Peyer's patch (tissue), 4 donors: ENCODE data around the gene HS3ST5.

Experiments
- POLR2A ChIP-seq, 2 donors: fragments of 450-650 bp; IDR thresholded peaks; one replicate each; pipeline ENCODE4 v1.5.1; 2017; ENCODE audit warnings: antibody characterized with exemption in 2 of 2, mild to moderate bottlenecking in 2 of 2, moderate library complexity in 2 of 2
- TF ChIP-seq, protein P1 (sequence below), 6 experiments: fragments of 450-650 bp in 4 of 6; fragments of 200-600 bp in 2 of 6; sonication (generic) in 1 of 6; IDR thresholded peaks; one replicate each; pipeline ENCODE4 v1.5.1; 2017 to 2019; ENCODE audit warnings: antibody characterized with exemption in 6 of 6, mild to moderate bottlenecking in 3 of 6, moderate library complexity in 1 of 6

DNA sequence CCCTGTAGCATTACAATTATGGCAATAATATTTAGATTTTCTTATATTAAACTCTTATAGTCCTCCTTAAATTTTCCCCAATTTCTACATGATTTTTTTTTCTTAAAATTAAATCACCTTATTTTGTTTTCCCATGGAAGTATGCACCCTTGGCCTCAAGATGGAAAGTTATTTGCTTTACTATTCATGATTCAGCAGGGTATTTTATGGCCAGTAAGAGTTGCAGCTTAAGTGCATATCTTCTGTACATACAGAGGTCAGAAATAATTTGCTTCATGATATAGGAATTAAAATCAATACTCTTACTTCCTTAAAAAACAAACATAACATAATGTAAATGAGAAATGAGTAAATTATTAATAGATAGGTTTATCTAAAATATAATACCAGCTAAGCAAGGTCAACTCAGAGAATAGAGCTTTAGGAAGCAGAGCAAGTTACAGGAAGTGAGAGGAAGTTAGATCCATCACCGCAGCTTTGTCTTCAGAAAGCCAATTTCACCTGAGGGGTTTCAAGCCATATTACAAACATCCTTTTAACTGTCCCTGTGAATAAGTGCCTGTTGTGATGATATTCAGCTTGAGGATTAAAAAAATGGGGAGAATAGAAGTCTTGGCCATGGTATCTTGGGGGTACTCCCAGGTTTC is 24.6 kb upstream of the HS3ST5 start:
- TF ChIP-seq, protein P1, sequence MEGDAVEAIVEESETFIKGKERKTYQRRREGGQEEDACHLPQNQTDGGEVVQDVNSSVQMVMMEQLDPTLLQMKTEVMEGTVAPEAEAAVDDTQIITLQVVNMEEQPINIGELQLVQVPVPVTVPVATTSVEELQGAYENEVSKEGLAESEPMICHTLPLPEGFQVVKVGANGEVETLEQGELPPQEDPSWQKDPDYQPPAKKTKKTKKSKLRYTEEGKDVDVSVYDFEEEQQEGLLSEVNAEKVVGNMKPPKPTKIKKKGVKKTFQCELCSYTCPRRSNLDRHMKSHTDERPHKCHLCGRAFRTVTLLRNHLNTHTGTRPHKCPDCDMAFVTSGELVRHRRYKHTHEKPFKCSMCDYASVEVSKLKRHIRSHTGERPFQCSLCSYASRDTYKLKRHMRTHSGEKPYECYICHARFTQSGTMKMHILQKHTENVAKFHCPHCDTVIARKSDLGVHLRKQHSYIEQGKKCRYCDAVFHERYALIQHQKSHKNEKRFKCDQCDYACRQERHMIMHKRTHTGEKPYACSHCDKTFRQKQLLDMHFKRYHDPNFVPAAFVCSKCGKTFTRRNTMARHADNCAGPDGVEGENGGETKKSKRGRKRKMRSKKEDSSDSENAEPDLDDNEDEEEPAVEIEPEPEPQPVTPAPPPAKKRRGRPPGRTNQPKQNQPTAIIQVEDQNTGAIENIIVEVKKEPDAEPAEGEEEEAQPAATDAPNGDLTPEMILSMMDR (IDR thresholded peaks at IDR 0.05), result no peak
- TF ChIP-seq POLR2A (IDR thresholded peaks at IDR 0.05), result no peak
